IMR-90 (cell line): Measurements from ENCODE around the gene ZBTB3. TPM values are rescaled to one million over a fixed set of nuclear protein-coding genes. Genes with fewer than 3 reads are reported as not detected.
"Not testable (repeated sequence)": the region's sequence is repeated elsewhere in the genome, so short reads cannot be mapped to it uniquely, and the experiment has no call there.

Experiments
- ATAC-seq: fragments of 200-7000 bp; cut with Tn5 transposase; 2 replicates; pipeline ENCODE4 v1.9.1; 2020; ENCODE audit warnings: low read depth, mild to moderate bottlenecking, moderate library complexity
- BruUV-seq: library from RNA; stranded (reverse); fragments of 400-500 nt; replicated peaks from 2 replicates; lab custom pipeline; 2021; lab: Mats Ljungman, UMichigan
- CTCF ChIA-PET: fragments of 300-600 bp; formaldehyde crosslinking; extraction: SDS; loops from one replicate; lab custom pipeline; 2021; ENCODE audit warnings: antibody characterized with exemption; lab: Yijun Ruan, JAX
- POLR2A ChIA-PET: fragments of 300-600 bp; sonication (Branson Sonifier 250); formaldehyde crosslinking; loops from one replicate; lab custom pipeline; 2022; ENCODE audit warnings: antibody characterized with exemption; ENCODE audit not compliant: unreplicated experiment; lab: Charles Lee
- DNase-seq: peaks from one replicate; pipeline ENCODE4 v3.0.0; 2013
- H2AFZ ChIP-seq: replicated peaks from 2 replicates; pipeline ENCODE3; 2013; ENCODE audit warnings: low read length, mild to moderate bottlenecking; ENCODE audit not compliant: poor library complexity
- H2AK5ac ChIP-seq: 2 replicates; pipeline ENCODE4 v1.6.1; 2013; ENCODE audit warnings: low read depth, low read length, inconsistent platforms
- H2AK9ac ChIP-seq: replicated peaks from 2 replicates; pipeline ENCODE3; 2013; ENCODE audit warnings: mild to moderate bottlenecking, low read depth, low read length, moderate library complexity; ENCODE audit not compliant: poor library complexity
- H2BK120ac ChIP-seq: 2 replicates; pipeline ENCODE4 v1.6.1; 2013; ENCODE audit warnings: low read depth, low read length, inconsistent platforms
- H2BK15ac ChIP-seq: 3 replicates; pipeline ENCODE4 v1.6.1; 2013; ENCODE audit warnings: low read depth, low read length, inconsistent platforms
- H2BK20ac ChIP-seq: 2 replicates; pipeline ENCODE4 v1.6.1; 2013; ENCODE audit warnings: low read depth, mild to moderate bottlenecking, inconsistent platforms, low read length, moderate library complexity
- H2BK5ac ChIP-seq: 2 replicates; pipeline ENCODE4 v1.6.1; 2013; ENCODE audit warnings: mild to moderate bottlenecking, low read depth, low read length, inconsistent platforms; ENCODE audit not compliant: poor library complexity, severe bottlenecking
- H3K14ac ChIP-seq: replicated peaks from 2 replicates; pipeline ENCODE4 v1.6.1; 2013; ENCODE audit warnings: low read depth, low read length, inconsistent platforms
- H3K18ac ChIP-seq: 2 replicates; pipeline ENCODE4 v1.6.1; 2013; ENCODE audit warnings: low read depth, low read length, control low read depth
- H3K23ac ChIP-seq: 2 replicates; pipeline ENCODE4 v1.6.1; 2013; ENCODE audit warnings: low read depth, low read length, inconsistent platforms
- H3K27ac ChIP-seq: 2 replicates; pipeline ENCODE4 v1.5.1; 2013; ENCODE audit warnings: mild to moderate bottlenecking, control low read depth, low read length; ENCODE audit not compliant: insufficient read depth
- H3K27me3 ChIP-seq: 2 replicates; pipeline ENCODE4 v1.6.1; 2013; ENCODE audit warnings: low read length; ENCODE audit not compliant: control insufficient read depth, insufficient read depth
- H3K36me3 ChIP-seq: 2 replicates; pipeline ENCODE4 v1.6.1; 2013; ENCODE audit warnings: low read length, mixed read lengths; ENCODE audit not compliant: control insufficient read depth, insufficient read depth
- H3K4ac ChIP-seq: 2 replicates; pipeline ENCODE4 v1.6.1; 2013; ENCODE audit warnings: low read depth, low read length, inconsistent platforms
- H3K4me1 ChIP-seq: 2 replicates; pipeline ENCODE4 v1.6.1; 2013; ENCODE audit warnings: low read length, mixed read lengths; ENCODE audit not compliant: control insufficient read depth, insufficient read depth
- H3K4me2 ChIP-seq: 2 replicates; pipeline ENCODE4 v1.6.1; 2013; ENCODE audit warnings: low read depth, mild to moderate bottlenecking, control low read depth, low read length, moderate library complexity
- H3K4me3 ChIP-seq: 2 replicates; pipeline ENCODE4 v1.5.1; 2013; ENCODE audit warnings: low read depth, mild to moderate bottlenecking, control low read depth, low read length, moderate library complexity; ENCODE audit not compliant: insufficient read depth
- H3K56ac ChIP-seq: 2 replicates; pipeline ENCODE4 v1.6.1; 2013; ENCODE audit warnings: low read length, inconsistent platforms; ENCODE audit not compliant: insufficient read depth; ENCODE audit errors: extremely low read depth
- H3K79me1 ChIP-seq, 2 experiments: 2 replicates each; pipeline ENCODE4 v1.6.1; 2013; ENCODE audit warnings: low read length in 2 of 2, inconsistent platforms in 1 of 2, low read depth in 1 of 2
- H3K9ac ChIP-seq: 2 replicates; pipeline ENCODE4 v1.6.1; 2013; ENCODE audit warnings: low read depth, low read length, control low read depth
- H3K9me1 ChIP-seq: 2 replicates; pipeline ENCODE4 v1.6.1; 2013; ENCODE audit warnings: low read length, inconsistent platforms; ENCODE audit not compliant: insufficient read depth
- H3K9me3 ChIP-seq: 2 replicates; pipeline ENCODE4 v1.6.1; 2013; ENCODE audit warnings: low read length; ENCODE audit not compliant: control insufficient read depth, insufficient read depth
- H4K20me1 ChIP-seq: 2 replicates; pipeline ENCODE4 v1.6.1; 2013; ENCODE audit warnings: low read length, inconsistent platforms; ENCODE audit not compliant: insufficient read depth
- H4K5ac ChIP-seq: 2 replicates; pipeline ENCODE4 v1.6.1; 2013; ENCODE audit warnings: mild to moderate bottlenecking, low read depth, low read length, control low read depth
- H4K8ac ChIP-seq, 2 experiments: 2 replicates each; pipeline ENCODE4 v1.6.1; 2013; ENCODE audit warnings: low read depth in 2 of 2, low read length in 2 of 2, control low read depth in 1 of 2, inconsistent platforms in 1 of 2
- H4K91ac ChIP-seq: 2 replicates; pipeline ENCODE4 v1.6.1; 2013; ENCODE audit warnings: low read depth, low read length, inconsistent platforms; ENCODE audit not compliant: insufficient read depth
- WGBS, 2 experiments: methylation state at CpG; one replicate each; pipeline versions ENCODE4 v1.1.5 to v1.1.7; 2013; ENCODE audit warnings: missing lambda C conversion rate in 2 of 2; ENCODE audit not compliant: insufficient read length in 1 of 2; ENCODE audit errors: extremely low coverage in 2 of 2; 5-methylcytosine and 5-hydroxymethylcytosine counted together
- dilution Hi-C: fragments of 300-500 bp; cut with HindIII; formaldehyde crosslinking; loops from one replicate; pipeline ENCODE4 v1.14.3; 2018; ENCODE audit warnings: low sequenced_read_pairs; ENCODE audit not compliant: unreplicated experiment
- in situ Hi-C: fragments of 300-500 bp; cut with MboI; formaldehyde crosslinking; loops from 3 replicates; pipeline ENCODE4 v1.14.3; 2019; ENCODE audit warnings: low sequenced_read_pairs, inconsistent platforms, mixed read lengths
- intact Hi-C: fragments of 100-400 bp; cut with micrococcal nuclease; formaldehyde crosslinking; loops from 2 replicates; pipeline ENCODE4 v1.10.0; 2022
- polyA plus RNA-seq, 3 experiments: library from polyadenylated mRNA; depleted of rRNA; stranded (reverse); fragments of >200 nt; gene quantifications; 2 replicates each; pipeline ENCODE4 v1.2.3, GENCODE V29; 2012; ENCODE audit warnings: low replicate concordance in 1 of 3
- total RNA-seq: library from RNA; depleted of rRNA; stranded (reverse); fragments of >200 nt; gene quantifications from 2 replicates; pipeline ENCODE4 v1.2.3, GENCODE V29; 2012

Gene ZBTB3
- total and polyA plus RNA-seq, 2 of the 4 experiments (the other 2 are of a cell fraction) = 3.4 to 8.1 TPM

DNA sequence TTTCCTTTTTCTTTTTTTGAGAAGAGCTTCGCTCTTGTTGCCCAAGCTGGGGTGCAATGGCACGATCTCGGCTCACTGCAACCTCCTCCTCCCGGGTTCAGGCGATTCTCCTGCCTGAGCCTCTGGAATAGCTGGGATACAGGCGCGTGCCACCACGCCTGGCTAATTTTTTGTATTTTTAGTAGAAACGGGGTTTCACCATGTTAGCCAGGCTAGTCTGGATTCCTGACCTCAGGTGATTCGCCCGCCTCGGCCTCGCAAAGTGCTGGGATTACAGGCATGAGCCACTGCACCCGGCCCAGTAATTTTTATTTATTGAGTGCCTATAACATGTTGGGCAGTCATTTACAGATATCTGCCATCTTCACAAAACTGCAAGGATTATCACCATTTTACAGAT is 23.9 kb downstream of the ZBTB3 start:
- 63% methylated on average over 1 of the region's 14 CpGs; no CpG with 5 or more reads in 1 of the 2 experiments for WGBS, 2 experiments
- H3K4ac ChIP-seq, H3K56ac ChIP-seq, BruUV-seq, H3K9me1 ChIP-seq, H2AK5ac ChIP-seq, H4K5ac ChIP-seq, H2BK20ac ChIP-seq, H3K4me1 ChIP-seq, H3K27me3 ChIP-seq, H3K14ac ChIP-seq, H4K8ac ChIP-seq, H2AK9ac ChIP-seq, H3K4me3 ChIP-seq, H3K9me3 ChIP-seq, H3K9ac ChIP-seq, H3K18ac ChIP-seq, H4K91ac ChIP-seq, ATAC-seq, intact Hi-C loops, DNase-seq, H3K36me3 ChIP-seq, dilution Hi-C loops, H3K27ac ChIP-seq, H2BK120ac ChIP-seq, H2BK15ac ChIP-seq, in situ Hi-C loops, H2AFZ ChIP-seq, H2BK5ac ChIP-seq, POLR2A ChIA-PET: not testable (repeated sequence)
- CTCF ChIA-PET = interaction anchor here (0.6 to 1.0 kb wide), 2 partner anchors 335 to 389 kb away, joined by 3 to 5 read pairs; no protein-coding TSS in a partner anchor
- Histone ChIP-seq H3K79me1 (peaks cover 10 to 36% of the 10 kb centered on the region in 2 experiments), H3K4me2 (peak overlapping the region; percentile 80), H3K23ac (peak overlapping the region; percentile 12; the same call in 1 of the 2 replicates), H4K20me1 (peaks cover 24% of the 10 kb centered on the region)
